ENCODE measurements around the gene SLC30A5.

DNA sequence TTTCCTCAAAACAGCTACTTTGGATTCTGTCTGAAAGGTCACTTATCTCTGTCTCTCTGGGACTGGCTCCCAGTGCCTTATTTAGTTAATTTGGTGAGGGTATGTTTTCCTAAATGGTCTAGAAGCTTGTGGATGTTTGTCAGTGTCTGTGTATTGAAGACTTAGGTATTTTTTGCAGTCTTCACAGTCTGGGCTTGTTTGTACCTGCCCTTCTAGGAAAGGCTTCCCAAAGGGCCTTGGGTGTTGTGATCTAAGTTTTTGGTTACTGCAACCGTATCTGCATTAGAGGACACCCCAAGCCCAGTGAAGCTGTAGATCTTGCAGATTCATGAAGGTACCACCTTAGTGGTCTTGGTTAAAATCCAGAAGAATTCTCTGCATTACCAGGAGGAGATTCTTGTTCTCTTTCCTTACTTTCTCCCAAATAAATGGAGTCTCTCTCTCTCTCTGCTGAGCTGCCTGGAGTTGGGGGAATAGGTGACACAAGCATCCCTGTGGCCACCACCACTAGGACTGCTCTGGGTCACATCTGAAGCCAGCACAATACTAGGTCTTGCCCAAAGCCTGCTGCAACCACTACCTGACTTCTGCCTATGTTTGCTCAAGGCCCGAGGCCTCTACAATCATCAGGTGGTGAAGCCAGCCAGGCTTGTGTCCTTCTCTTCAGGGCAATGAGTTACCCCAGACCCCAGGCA lies 55.3 kb downstream of the SLC30A5 start:
- TF ChIP-seq ZNF121 (CRISPR knock-in tag; IDR thresholded peaks at IDR 0.05), result no peak
- no peak for TF ChIP-seq TCF7 (IDR thresholded peaks at IDR 0.05; ENCODE audit: low read depth)
- no peak for TF ChIP-seq IRX3 (CRISPR knock-in tag; IDR thresholded peaks at IDR 0.05; ENCODE audit: borderline replicate concordance, low read depth)
- TF ChIP-seq, protein P1, sequence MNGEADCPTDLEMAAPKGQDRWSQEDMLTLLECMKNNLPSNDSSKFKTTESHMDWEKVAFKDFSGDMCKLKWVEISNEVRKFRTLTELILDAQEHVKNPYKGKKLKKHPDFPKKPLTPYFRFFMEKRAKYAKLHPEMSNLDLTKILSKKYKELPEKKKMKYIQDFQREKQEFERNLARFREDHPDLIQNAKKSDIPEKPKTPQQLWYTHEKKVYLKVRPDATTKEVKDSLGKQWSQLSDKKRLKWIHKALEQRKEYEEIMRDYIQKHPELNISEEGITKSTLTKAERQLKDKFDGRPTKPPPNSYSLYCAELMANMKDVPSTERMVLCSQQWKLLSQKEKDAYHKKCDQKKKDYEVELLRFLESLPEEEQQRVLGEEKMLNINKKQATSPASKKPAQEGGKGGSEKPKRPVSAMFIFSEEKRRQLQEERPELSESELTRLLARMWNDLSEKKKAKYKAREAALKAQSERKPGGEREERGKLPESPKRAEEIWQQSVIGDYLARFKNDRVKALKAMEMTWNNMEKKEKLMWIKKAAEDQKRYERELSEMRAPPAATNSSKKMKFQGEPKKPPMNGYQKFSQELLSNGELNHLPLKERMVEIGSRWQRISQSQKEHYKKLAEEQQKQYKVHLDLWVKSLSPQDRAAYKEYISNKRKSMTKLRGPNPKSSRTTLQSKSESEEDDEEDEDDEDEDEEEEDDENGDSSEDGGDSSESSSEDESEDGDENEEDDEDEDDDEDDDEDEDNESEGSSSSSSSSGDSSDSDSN (CRISPR knock-in tag; IDR thresholded peaks at IDR 0.05), result no peak
- TF ChIP-seq FOSL1 (CRISPR knock-in tag; IDR thresholded peaks at IDR 0.05; ENCODE audit: borderline replicate concordance), result no peak
- TF ChIP-seq CTCF (CRISPR knock-in tag; IDR thresholded peaks at IDR 0.05), result no peak
- TF ChIP-seq NFE2L1 (CRISPR knock-in tag; IDR thresholded peaks at IDR 0.05; ENCODE audit: borderline replicate concordance), result no peak
